SK-N-SH (cell line): ENCODE results near the gene TFCP2L1.

Source experiments
- EP300 ChIP-seq, 2 experiments: IDR thresholded peaks; 2 replicates each; pipeline versions ENCODE4 v1.4.0 to v1.6.1; 2012; ENCODE audit warnings: borderline replicate concordance in 1 of 2, low read depth in 1 of 2, low read length in 1 of 2
- GATA2 ChIP-seq: sonication (generic); formaldehyde crosslinking; IDR thresholded peaks from 2 replicates; pipeline ENCODE4 v1.5.0; 2020; ENCODE audit warnings: mild to moderate bottlenecking, missing genetic modification reagents
- SIN3A ChIP-seq: IDR thresholded peaks from 2 replicates; pipeline ENCODE4 v1.6.1; 2012; ENCODE audit warnings: low read depth, mild to moderate bottlenecking, low read length, moderate library complexity, borderline replicate concordance
- TF ChIP-seq, protein P1 (sequence below): IDR thresholded peaks from 2 replicates; pipeline ENCODE4 v1.4.0; 2012; ENCODE audit warnings: low read depth
- TF ChIP-seq, protein P2 (sequence below): fragments of 200-600 bp; sonication (generic); IDR thresholded peaks from 2 replicates; pipeline ENCODE4 v1.6.1; 2017; ENCODE audit warnings: antibody characterized with exemption, mild to moderate bottlenecking, moderate library complexity

DNA sequence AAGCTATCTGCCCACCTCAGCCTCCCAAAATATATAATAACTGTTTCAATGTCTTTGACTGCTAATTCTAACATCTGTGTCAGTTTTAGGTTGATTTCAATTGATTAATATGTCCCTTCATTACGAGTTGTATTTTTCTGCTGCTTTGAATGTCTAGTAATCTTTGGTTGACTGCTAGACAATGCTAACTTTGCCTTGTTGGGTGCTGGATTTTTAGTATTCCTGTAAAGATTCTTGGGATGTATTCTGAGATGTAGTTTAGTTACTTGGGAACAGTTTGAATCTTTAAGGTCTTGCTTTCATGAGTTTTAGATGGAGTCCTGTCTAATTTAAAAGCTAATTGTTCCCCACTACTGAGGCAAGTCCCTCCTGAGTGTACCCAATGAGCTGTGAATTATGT lies 114.4 kb downstream of the TFCP2L1 start:
- TF ChIP-seq, protein P1, sequence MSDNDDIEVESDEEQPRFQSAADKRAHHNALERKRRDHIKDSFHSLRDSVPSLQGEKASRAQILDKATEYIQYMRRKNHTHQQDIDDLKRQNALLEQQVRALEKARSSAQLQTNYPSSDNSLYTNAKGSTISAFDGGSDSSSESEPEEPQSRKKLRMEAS = no peak
- TF ChIP-seq, protein P2, sequence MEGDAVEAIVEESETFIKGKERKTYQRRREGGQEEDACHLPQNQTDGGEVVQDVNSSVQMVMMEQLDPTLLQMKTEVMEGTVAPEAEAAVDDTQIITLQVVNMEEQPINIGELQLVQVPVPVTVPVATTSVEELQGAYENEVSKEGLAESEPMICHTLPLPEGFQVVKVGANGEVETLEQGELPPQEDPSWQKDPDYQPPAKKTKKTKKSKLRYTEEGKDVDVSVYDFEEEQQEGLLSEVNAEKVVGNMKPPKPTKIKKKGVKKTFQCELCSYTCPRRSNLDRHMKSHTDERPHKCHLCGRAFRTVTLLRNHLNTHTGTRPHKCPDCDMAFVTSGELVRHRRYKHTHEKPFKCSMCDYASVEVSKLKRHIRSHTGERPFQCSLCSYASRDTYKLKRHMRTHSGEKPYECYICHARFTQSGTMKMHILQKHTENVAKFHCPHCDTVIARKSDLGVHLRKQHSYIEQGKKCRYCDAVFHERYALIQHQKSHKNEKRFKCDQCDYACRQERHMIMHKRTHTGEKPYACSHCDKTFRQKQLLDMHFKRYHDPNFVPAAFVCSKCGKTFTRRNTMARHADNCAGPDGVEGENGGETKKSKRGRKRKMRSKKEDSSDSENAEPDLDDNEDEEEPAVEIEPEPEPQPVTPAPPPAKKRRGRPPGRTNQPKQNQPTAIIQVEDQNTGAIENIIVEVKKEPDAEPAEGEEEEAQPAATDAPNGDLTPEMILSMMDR = no peak
- TF ChIP-seq GATA2 (no peak), SIN3A (no peak), EP300 (IDR thresholded peaks at IDR 0.05; ENCODE audit: borderline replicate concordance in 1 of 2, low read depth in 1 of 2, low read length in 1 of 2) (no peak)
